MM.1S (cell line): Measurements from ENCODE around the gene GSAP.

ENCODE experiments used
- DNase-seq: peaks from one replicate; pipeline ENCODE4 v3.0.0-alpha.2; 2015
- H2AFZ ChIP-seq: fragments of 300-600 bp; sonication (generic); 2 replicates; pipeline ENCODE4 v1.6.0; 2016; ENCODE audit warnings: antibody characterized with exemption, low read length
- H3F3A ChIP-seq: fragments of 300-600 bp; sonication (generic); 2 replicates; pipeline ENCODE4 v1.6.1; 2016; ENCODE audit warnings: mild to moderate bottlenecking, antibody characterized with exemption, low read length, moderate library complexity, mixed read lengths; ENCODE audit not compliant: insufficient read depth
- H3K27ac ChIP-seq: fragments of 300-600 bp; sonication (generic); 2 replicates; pipeline ENCODE4 v1.5.1; 2016; ENCODE audit warnings: mild to moderate bottlenecking, low read length
- H3K27me3 ChIP-seq: fragments of 300-600 bp; sonication (generic); replicated peaks from 2 replicates; pipeline ENCODE4 v1.6.0; 2016; ENCODE audit warnings: low read length; ENCODE audit not compliant: insufficient read depth
- H3K36me3 ChIP-seq: fragments of 300-600 bp; sonication (generic); replicated peaks from 2 replicates; pipeline ENCODE4 v1.6.1; 2016; ENCODE audit warnings: mild to moderate bottlenecking, low read length, mixed read lengths; ENCODE audit not compliant: insufficient read depth
- H3K4me1 ChIP-seq: fragments of 300-600 bp; sonication (generic); 2 replicates; pipeline ENCODE4 v1.6.1; 2016; ENCODE audit warnings: low read length, mixed read lengths
- H3K4me2 ChIP-seq: fragments of 300-600 bp; sonication (generic); 2 replicates; pipeline ENCODE4 v1.6.0; 2016; ENCODE audit warnings: low read depth, low read length
- H3K4me3 ChIP-seq: fragments of 300-600 bp; sonication (generic); 2 replicates; pipeline ENCODE4 v1.5.1; 2016; ENCODE audit warnings: low read length, mixed read lengths
- H3K79me2 ChIP-seq: fragments of 300-600 bp; sonication (generic); 2 replicates; pipeline ENCODE4 v1.6.1; 2016; ENCODE audit warnings: mixed run types, low read length, mixed read lengths
- H3K9ac ChIP-seq: fragments of 300-600 bp; sonication (generic); 2 replicates; pipeline ENCODE4 v1.6.1; 2016; ENCODE audit warnings: low read length, mixed read lengths
- H3K9me2 ChIP-seq: fragments of 300-600 bp; sonication (generic); replicated peaks from 2 replicates; pipeline ENCODE4 v1.6.1; 2016; ENCODE audit warnings: mild to moderate bottlenecking, low read length, mixed read lengths; ENCODE audit not compliant: insufficient read depth
- H3K9me3 ChIP-seq: fragments of 300-600 bp; sonication (generic); replicated peaks from 2 replicates; pipeline ENCODE4 v1.6.1; 2016; ENCODE audit warnings: mild to moderate bottlenecking, low read length, mixed read lengths; ENCODE audit not compliant: insufficient read depth
- H4K20me1 ChIP-seq: fragments of 300-600 bp; sonication (generic); 2 replicates; pipeline ENCODE4 v1.6.1; 2016; ENCODE audit warnings: mild to moderate bottlenecking, low read length, moderate library complexity, mixed read lengths; ENCODE audit not compliant: insufficient read depth
- CTCF ChIP-seq: fragments of 300-600 bp; sonication (generic); IDR thresholded peaks from 2 replicates; pipeline ENCODE4 v1.5.1; 2016; ENCODE audit warnings: antibody characterized with exemption, low read length, mixed read lengths
- EZH2 ChIP-seq: fragments of 300-600 bp; sonication (generic); optimal IDR thresholded peaks from 2 replicates; pipeline ENCODE3; 2017; ENCODE audit warnings: low read depth, mild to moderate bottlenecking, antibody characterized with exemption, low read length, mixed read lengths
- EZH2phosphoT487 ChIP-seq: fragments of 300-600 bp; sonication (generic); IDR thresholded peaks from 2 replicates; pipeline ENCODE4 v1.6.1; 2018; ENCODE audit warnings: antibody characterized with exemption, low read length

GSAP gene

GRCh38 chr7:77354914-77355313, 61.2 kb downstream of the GSAP start:
- H3K27ac ChIP-seq: no peak overlapping the region
- no peaks in the 10 kb centered on the region for H4K20me1 ChIP-seq
- no peak overlapping the region for H2AFZ ChIP-seq
- peaks cover 5% of the 10 kb centered on the region for H3K4me1 ChIP-seq
- no peak for TF ChIP-seq CTCF
- no peak for TF ChIP-seq EZH2phosphoT487
- TF ChIP-seq EZH2: no peak
- no peaks in the 10 kb centered on the region for H3F3A ChIP-seq
- H3K79me2 ChIP-seq: no peaks in the 10 kb centered on the region
- no peaks in the 10 kb centered on the region for H3K9me3 ChIP-seq
- no peak overlapping the region for H3K9ac ChIP-seq
- no peak overlapping the region for H3K4me2 ChIP-seq
- no peaks in the 10 kb centered on the region for H3K27me3 ChIP-seq
- H3K4me3 ChIP-seq: no peak overlapping the region
- no peaks in the 10 kb centered on the region for H3K9me2 ChIP-seq
- H3K36me3 ChIP-seq: no peaks in the 10 kb centered on the region
- no peak for DNase-seq

- TF ChIP-seq CTCF: no peak
- no peak for TF ChIP-seq EZH2phosphoT487
- no peak for TF ChIP-seq EZH2
- no peak overlapping the region for H3K27ac ChIP-seq
- no peak overlapping the region for H3K9ac ChIP-seq
- H3K4me2 ChIP-seq: no peak overlapping the region
- no peaks in the 10 kb centered on the region for H4K20me1 ChIP-seq
- H3K9me3 ChIP-seq: no peaks in the 10 kb centered on the region
- H3F3A ChIP-seq: no peaks in the 10 kb centered on the region
- no peaks in the 10 kb centered on the region for H3K27me3 ChIP-seq
- H3K4me1 ChIP-seq: peaks cover 5% of the 10 kb centered on the region
- no peak overlapping the region for H2AFZ ChIP-seq
- H3K4me3 ChIP-seq: no peak overlapping the region
- no peaks in the 10 kb centered on the region for H3K36me3 ChIP-seq
- no peaks in the 10 kb centered on the region for H3K79me2 ChIP-seq
- H3K9me2 ChIP-seq: no peaks in the 10 kb centered on the region
- no peak for DNase-seq
Measured at GRCh38 chr7:77354484-77354883, 61.7 kb downstream of the GSAP start.

GRCh38 chr7:77353911-77354310, 62.2 kb downstream of the GSAP start:
- H3K9me3 ChIP-seq: no peaks in the 10 kb centered on the region
- H3K4me1 ChIP-seq: peaks cover 5% of the 10 kb centered on the region
- no peaks in the 10 kb centered on the region for H3K9me2 ChIP-seq
- no peak overlapping the region for H3K4me2 ChIP-seq
- no peaks in the 10 kb centered on the region for H3F3A ChIP-seq
- no peak overlapping the region for H2AFZ ChIP-seq
- no peak overlapping the region for H3K9ac ChIP-seq
- TF ChIP-seq CTCF (no peak), EZH2phosphoT487 (no peak), EZH2 (no peak)
- no peaks in the 10 kb centered on the region for H3K36me3 ChIP-seq
- no peak for DNase-seq
- no peaks in the 10 kb centered on the region for H3K79me2 ChIP-seq
- no peaks in the 10 kb centered on the region for H4K20me1 ChIP-seq
- no peaks in the 10 kb centered on the region for H3K27me3 ChIP-seq
- no peak overlapping the region for H3K27ac ChIP-seq
- no peak overlapping the region for H3K4me3 ChIP-seq
